Right kidney (tissue), 1 donor: ENCODE data around the gene STRBP.
"Not testable (repeated sequence)": the region's sequence is repeated elsewhere in the genome, so short reads cannot be mapped to it uniquely, and the experiment has no call there.

Experiments used
- DNase-seq: peaks from one replicate; pipeline ENCODE4 v3.0.0-alpha.2; 2016

Gene STRBP

DNA sequence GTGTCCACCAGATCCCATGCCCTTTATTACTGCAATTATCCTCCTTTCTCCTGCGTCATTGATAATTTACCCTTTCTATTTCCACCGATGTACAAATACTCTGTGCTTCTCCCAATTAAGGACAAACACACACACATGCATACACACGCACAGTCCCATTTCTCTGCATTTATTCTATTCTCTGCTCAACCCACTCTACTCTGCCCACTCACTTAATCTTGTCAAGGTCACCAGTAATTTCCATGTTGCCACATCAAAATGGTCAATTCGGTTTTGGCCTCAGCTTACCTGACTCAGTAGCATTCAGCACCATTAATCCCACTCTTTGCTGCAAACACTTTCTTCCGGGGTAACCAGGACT lies 14.6 kb upstream of the STRBP start:
- no peak for DNase-seq

DNA sequence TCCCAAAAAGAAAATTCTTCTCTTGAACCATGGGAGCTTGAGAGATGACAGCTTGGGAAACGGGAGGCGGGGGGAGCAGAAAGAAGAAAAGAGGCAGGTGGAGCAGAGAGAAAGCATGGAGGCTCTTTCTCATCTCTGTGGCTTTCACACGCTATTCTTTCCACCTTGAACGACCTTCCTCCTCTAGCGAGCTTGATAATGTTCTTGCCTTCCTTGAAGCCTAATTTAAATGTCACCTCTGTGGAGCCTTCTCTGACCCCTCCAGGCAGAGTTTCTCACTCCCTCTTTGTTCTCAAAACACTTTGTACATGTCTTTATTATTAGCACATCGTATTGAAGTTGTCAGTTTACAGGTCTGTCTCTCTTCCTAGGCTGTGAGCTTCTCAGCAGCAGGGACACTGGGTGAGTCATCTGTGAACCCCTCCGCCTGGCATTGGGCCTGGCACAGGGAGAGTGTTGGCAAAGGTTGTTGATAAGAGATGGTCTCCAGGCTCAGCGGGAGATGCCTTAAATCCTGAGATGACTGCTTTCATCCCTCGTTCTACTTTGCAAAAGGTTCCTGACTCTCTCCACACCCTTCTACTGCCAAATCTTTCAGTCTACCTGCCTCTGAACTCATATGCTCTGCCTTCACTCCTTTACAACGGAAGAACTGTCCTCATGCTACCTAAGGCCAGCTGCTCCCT lies 14.1 kb upstream of the STRBP start:
- no peak for DNase-seq

DNA sequence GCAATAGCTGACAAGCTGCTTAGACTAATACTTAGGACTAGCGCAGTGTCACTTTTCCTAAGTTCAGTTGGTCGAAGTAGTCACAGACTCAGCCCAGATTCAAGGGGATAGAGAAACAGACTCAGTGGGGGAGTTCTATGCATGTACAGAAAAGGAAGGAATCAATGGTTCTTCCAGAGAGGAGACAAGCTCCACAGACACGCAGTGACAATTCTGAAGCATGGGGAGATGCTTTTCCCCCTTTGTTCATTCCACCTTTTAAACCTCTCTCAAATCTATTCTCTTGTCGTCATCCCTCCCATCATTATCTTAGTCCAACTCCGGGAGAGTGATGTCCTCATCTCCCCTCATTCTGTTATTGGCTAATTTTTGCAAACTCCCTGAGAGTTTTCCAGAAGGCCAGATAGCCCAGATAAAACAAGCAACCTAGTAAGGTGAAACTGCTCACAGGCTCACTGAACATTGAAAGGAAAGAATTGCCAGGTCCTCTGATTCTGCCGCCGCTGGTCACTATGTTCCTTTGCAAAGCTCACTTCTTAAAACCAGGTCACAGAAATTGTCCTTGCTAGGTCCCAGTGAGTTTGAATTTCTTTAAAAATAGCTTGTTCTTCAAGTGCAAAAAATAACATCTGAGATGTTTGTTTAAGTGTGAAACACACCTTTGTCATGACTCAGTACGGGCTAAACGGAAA lies 13.4 kb upstream of the STRBP start:
- no peak for DNase-seq

DNA sequence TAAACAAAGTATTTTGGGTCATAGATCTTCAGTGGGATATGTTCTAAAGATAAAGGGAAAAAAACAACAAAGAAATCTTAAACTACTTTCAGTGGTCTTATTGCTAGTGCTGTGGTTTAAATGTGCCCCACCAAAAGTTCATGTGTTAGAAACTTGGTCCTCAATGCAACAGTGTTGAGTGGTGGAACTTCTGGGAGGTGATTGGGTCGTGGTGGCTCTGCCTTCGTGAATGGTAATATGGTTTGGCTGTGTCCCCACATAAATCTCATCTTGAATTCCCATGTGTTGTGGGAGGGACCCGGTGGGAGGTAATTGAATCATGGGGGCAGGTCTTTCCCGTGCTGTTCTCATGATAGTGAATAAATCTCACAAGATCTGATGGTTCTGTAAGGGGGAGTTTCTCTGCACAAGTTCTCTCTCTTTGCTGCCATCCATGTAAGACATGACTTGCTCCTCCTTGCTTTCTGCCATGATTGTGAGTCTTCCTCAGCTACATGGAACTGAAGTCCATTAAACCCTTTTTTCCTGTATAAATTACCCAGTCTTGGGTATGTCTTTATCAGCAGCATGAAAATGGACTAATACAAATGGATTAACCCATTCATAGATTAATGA lies 10.6 kb upstream of the STRBP start:
- not testable (repeated sequence) for DNase-seq

DNA sequence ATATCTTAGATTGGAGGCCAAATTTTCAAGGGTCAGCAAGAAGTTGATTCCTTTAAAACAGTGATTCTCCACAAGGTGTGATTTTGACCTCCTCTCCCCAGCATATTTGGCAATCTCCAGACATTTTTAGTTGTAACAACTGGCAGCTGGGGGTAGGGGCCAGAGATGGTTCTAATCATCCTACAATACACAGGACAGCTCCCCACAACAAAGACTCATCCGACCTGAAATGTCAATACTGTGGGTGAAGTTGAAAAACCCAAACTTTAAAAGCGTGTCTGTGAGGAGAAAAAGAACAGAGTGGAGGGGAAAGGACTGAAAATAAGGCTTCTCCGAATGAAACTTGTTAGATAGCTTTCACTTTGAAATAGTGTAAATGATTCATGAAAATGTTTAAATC lies 10.0 kb upstream of the STRBP start:
- no peak for DNase-seq

DNA sequence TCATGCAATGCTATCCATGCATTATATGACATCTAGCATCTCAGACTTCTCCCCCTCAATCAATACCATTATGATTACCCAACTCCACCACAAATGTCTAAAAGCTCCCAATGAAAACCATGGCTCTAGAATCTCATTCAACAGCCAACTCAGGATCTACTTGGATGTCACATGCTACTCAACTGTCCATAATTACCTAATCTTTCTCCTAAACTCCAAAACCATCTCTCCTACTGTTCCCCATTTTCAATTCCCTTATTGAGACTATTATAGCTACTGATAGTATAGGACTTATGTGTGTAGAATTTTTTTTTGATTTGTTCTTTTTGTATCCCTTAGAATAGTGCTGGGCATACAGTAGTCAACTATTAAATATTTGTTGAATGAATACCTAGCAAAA lies 8.2 kb upstream of the STRBP start:
- no peak for DNase-seq

DNA sequence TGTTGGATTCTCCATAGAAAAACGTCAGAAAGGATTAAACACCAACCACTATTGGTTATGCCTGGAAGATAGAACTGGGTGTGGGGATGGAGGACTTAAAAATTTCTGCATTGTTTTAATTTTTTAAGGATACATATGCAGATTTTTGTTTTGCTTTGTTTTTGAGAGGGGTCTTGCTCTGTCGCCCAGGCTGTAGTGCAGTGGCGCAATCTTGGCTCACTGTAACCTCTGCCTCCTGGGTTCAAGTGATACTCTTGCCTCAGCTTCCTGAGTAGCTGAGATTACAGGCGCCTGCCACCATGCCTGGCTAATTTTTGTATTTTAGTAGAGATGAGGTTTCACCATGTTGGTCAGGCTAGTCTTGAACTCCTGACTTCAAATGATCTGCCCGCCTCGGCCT lies 2.7 kb upstream of the STRBP start:
- DNase-seq: not testable (repeated sequence)

DNA sequence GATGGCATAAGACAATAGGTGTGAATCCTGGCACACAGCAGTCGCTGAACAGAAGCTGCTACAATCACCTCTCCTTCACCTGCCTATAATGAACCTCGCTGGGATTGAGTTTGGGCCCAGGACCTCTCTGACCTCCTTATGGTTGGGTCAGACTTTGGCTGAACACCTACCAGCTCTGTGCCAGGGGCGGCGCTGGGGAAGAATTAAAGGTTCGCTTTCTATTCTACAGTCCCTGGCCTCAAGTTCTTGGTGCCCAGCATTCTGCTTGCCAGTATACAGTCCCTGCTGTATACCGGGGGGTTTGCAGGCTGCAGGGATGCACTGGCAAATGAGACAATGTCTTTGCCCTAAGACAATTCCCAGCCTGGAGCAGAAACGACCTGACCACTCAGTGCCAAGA lies 895 bp upstream of the STRBP start:
- DNase-seq: no peak

DNA sequence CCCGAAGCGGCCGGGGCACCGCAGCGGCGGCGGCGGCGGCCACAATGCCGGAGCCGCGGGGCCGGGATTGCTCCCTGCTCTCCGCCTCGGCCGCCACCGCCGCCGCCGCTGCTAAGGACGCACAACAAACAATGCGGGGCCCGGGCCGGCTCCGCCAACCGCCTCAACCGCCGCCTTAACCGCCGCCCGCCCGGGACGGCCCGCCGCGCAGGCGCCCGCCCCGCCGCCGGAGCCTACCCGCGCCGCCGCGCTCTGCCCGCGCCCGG lies 254 bp downstream of the STRBP start:
- no peak for DNase-seq

DNA sequence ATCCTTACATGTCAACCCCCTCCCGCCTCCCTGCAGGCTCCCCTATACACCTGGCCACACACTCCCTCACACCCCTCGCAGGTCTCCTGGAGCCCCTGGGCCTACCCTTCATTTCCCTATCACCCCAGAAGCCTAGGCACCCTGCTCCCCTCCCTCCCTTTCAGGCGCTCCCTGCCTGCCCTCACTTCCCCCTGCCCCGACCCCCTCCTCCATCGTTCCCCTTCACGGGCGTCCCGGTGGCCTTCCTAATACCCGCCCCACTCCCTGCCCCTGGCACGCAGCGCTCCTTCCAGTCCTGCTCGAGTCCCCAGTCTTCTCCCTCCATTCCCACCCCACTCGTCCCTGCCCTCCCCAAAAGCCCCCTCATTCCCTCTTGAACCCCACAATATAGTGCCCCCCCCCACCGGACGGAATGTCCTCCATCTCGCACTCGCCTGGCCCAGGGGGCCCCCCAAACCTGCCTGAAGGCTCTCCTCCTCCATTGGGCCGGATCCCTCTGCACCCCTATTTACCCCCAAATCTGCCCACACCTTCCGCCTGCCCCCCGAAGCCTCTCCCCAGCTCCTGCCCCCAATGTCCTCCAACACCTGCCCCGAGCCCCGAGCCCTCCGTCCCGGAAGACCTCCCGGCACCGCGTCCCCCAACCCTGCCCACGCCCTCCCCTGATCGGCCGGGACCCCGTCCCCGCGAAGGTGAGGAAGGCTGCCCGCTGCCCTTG lies 746 bp downstream of the STRBP start:
- peak; percentile 53 for DNase-seq

DNA sequence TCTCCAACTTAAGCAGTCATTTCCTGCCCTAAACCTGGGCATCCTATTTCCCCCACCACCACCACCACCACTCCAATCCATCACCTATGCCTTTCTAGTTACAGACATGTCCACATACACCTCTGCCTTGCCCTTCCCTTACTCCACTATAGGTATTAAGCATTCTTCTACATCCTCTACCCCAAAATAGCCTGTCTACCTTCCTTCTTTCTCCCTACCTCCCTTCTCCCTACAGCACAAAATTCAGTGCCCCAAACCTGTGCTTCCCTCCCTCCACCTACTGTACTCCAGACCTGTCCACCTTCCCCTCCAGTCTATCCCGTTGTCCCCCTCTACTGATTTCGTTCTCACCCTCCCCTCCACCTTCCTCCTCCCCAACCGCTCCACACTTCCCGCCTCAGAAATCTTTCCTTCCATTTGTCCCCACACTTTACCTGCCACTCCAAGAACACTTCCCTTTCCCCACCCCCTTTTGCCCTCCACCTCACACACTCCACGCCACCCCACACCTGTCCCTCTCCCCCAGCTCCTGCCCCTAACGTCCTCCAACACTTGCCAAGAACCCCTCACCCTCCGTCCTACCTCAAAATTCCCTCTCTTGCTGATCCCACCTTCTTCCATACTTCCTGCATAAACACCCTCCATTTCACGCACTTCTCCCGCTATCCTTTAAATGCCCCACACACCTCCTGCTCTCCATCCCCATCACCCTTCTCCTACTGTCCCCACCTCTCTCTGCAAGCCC lies 1.6 kb downstream of the STRBP start:
- no peak for DNase-seq

DNA sequence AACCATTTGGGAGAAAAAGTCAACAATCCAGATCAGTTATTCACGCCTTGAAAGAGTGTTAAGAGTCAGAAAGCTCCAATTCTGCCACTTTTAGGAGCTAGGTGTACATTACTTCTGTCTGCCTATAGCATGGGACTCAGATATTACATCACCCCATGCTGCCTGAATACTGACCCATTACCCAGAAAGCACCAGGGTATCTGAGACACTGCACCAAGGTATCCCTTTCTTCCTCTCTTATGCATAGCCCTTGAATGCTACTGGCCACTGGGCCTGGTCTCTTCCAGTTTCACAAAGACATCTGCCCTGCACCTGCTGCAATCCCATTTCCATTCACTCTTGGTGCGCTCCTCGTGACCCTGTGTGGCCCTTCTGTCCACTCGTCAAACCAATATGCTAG lies 2.6 kb downstream of the STRBP start:
- no peak for DNase-seq

DNA sequence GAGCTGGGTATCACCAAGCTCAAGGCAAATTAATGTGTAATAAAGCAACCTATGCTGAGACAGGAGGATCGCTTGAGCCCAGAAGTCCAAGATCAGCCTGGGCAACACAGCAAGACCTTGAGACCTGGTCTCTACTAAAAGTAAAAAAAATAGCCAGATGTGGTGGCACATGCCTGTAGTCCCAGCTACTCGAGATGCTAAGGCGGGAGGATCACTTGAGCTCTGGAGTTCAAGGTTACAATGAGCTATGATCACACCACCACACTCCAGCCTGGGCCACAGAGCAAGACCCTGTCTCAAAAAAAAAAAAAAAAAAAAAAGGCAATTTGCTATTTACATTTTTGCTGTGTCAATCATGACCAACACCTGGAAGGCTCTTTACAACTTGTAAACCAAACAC lies 5.2 kb downstream of the STRBP start:
- no peak for DNase-seq

DNA sequence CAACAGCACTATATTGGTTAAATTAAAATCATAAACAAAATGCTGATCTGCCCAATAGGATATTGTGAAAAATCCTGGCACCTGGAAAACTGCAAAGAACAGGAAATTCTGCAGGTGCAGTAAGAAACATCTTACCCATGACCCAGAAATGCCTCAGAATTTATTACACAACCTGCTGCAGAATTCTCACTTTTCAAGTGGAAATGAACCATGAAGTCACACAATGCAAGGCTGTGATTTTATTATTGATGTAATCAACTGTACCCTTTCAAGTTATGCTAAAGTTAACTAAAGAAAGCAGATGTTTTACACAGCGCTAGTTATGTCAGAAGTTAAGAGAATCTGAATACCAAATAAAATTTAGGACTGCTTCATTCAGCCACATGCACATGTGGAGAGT lies 6.0 kb downstream of the STRBP start:
- DNase-seq: no peak

DNA sequence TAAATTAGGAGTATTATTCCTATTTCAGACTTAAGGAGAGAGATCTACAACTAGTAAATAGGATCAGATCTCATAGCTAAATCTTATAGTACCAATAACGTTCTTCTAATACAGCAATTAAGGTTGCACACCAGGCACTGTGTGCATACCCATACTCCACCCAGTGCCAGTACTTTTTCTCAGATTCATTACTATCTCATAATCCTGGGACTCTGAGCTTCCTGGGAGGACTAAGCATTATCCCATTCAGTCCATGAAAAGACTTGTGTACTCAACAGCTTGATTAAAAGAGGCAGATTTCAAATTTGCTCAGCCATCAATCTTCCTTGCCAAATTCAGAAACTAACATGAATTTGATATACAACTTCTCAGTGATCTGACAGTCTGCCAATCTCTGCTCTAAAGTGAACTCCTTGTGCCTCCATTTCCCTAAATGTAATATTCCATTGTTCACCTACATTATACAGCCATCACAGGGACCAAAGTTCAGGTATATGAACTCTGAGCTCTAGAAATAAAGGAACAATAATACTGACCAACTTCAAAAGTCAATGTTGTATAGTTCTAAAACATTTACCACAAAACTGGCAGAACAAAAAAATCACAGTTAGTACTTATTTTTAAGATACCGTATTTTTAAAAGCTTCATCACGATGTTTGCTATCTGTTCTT lies 7.2 kb downstream of the STRBP start:
- DNase-seq: no peak

DNA sequence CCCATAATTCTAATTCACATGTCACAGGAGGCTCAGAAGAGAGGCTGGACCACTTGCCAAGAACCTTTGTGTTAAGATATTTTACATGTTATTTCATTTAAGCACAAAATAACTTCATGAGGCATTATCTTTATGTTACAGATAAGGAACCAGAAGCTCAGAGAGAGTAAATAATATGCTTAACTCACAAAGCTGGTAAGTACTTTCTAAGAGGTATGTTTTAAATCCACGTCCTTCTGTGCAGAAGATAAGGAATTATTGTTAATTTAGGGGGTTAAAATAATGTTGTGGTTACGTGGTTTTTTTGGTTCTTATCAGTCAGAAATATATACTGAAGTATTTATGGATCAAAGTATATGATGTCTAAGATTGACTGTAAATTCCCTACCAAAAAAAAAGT lies 8.0 kb downstream of the STRBP start:
- no peak for DNase-seq

DNA sequence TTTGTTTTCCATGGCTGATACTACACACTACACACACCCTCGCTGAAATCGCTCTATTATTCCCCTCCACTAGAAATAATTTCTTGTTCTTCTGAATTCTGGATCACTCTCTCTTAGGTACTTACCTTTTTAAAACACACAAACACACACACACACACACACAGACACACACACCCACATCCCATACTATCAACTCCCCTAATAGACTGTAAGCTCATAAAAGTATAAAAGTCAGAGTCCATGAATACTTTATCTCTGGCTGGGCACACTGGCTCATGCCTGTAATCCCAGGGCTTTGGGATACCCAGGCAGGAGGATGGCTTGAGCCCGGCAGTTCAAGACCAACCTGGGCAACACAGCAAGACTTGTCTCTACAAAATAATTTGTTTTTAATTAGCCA lies 11.1 kb downstream of the STRBP start:
- DNase-seq: no peak

DNA sequence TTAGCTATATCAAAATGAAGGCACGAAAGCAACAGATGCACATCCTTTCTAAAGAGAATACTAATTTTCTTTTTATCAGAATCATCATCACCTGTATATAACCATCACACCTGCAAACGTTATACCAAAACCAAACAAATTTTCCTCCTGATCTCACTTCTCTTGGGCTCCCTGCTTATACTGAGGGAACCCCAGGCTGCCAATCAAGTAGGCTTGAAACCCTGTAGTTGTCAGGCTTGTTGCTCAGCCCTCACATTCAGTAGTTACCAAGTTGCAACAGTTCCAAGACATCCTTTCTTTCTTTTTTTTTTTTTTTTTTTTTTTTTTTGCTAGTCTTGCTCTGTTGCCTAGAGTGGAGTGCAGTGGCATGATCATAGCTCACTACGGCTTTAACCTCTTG lies 12.7 kb downstream of the STRBP start:
- DNase-seq: no peak

DNA sequence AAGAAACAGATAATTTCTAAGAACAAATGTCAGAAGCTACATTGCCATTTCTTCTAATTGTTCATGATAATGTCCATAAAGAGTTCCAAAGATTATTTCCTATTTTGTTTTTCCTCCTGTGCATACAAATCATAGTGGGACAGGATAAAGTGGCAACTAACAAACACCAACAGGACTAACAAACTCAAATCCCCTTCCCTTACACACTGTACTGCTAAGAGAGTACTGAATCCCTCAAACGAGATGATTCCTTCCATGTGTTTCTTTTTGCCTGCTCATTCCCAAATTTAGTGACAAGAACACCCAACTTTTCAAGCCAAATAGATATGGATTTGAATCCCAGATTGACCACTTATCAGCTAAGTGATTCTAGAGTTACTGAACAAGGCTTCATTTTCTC lies 15.2 kb downstream of the STRBP start:
- DNase-seq: no peak

DNA sequence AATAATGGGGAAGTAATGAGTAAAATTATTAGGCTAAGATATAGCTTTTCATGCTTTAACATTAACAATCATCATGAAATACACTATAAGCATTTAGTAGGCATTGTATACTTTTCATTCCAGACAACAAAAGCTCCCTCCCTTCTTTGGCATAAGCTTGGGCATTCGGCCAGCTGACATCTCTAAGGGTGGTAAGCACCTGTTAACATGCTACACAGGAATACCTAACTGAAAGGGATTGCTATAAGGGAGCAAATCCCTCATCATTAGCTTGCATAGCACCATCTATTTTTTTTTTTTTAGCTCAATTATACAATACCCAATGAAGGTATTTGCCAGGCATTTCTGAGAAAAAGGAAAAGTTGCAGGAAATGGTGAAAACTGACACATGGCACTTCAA lies 16.6 kb downstream of the STRBP start:
- no peak for DNase-seq

DNA sequence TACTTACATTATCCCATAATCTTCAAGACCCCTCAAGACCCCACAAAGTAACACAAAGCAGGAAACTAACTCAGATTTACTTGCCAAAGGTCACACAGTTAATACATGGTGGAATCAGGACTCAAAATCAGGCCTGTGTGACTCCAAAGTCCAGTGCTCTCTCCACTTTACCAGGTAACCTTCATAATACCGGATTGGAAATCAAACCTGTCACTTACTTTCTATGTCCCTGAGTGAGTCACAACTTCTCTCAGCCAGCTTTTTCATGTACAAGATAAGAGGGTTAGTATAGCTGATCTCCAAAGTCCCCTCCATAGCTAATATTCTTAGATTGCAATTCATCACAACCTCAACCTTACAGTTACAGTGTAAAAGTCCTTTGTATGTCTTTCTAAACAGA lies 17.1 kb downstream of the STRBP start:
- no peak for DNase-seq

DNA sequence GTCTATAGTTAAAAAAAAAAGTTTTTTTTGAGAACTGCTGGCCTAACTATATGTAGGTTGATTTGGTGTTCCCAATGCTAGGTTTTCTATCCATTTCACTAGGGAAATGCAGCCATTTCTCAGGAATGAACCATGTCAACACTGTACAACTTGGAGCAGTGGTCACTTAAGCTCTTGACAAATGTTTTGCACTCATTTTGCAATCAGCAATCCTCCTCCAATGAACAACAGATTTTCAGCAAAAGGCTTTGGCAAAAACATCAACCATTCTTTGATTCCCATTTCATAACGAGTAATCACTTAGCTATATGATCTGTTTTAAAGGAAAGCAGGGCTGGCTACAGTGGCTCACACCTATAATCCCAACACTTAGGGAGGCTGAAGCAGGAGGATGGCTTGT lies 17.9 kb downstream of the STRBP start:
- no peak for DNase-seq
